HS-5 (cell line): ENCODE data around the gene FAM83E.
A peak's percentile ranks its signal among the peaks of the same experiment; 100 is the strongest.
"Not testable (repeated sequence)": the region's sequence is repeated elsewhere in the genome, so short reads cannot be mapped to it uniquely, and the experiment has no call there.

Source experiments
- DNase-seq: peaks from one replicate; pipeline ENCODE4 v3.0.0-alpha.2; 2012; ENCODE audit warnings: low read depth

FAM83E gene

GRCh38 chr19:48611872-48612271 lies 3.0 kb downstream of the FAM83E start:
- DNase-seq, result no peak

- no peak for DNase-seq
Measured at GRCh38 chr19:48609571-48610108, 5.2 kb downstream of the FAM83E start.

- no peak for DNase-seq
Measured at GRCh38 chr19:48608798-48609263, 6.0 kb downstream of the FAM83E start.

GRCh38 chr19:48607359-48607755 lies 7.5 kb downstream of the FAM83E start:
- DNase-seq, result no peak

GRCh38 chr19:48606463-48607358 lies 8.2 kb downstream of the FAM83E start, which contains the start of gene SPACA4:
SPACA4 (plus strand) TSS chr19:48606742; CDS start chr19:48606979, 237 bp downstream.
- no peak for DNase-seq

- DNase-seq, result no peak
Measured at GRCh38 chr19:48603850-48604249, 11.0 kb downstream of the FAM83E start.

- DNase-seq, result no peak
Measured at GRCh38 chr19:48603449-48603848, 11.4 kb downstream of the FAM83E start.

- no peak for DNase-seq
Measured at GRCh38 chr19:48603001-48603400, 11.9 kb downstream of the FAM83E start.

- no peak for DNase-seq
Measured at GRCh38 chr19:48600679-48601417, 14.0 kb downstream of the FAM83E start.

- no peak for DNase-seq
Measured at GRCh38 chr19:48598996-48599700, 15.7 kb downstream of the FAM83E start.

- no peak for DNase-seq
Measured at GRCh38 chr19:48596679-48597465, 18.0 kb downstream of the FAM83E start.

- DNase-seq, result no peak
Measured at GRCh38 chr19:48596237-48596636, 18.6 kb downstream of the FAM83E start.

- DNase-seq, result no peak
Measured at GRCh38 chr19:48595833-48596232, 19.0 kb downstream of the FAM83E start.

GRCh38 chr19:48595171-48595570 lies 19.7 kb downstream of the FAM83E start:
- DNase-seq, result no peak

- no peak for DNase-seq
Measured at GRCh38 chr19:48591021-48591420, 23.9 kb downstream of the FAM83E start.

- DNase-seq, result peak; percentile 59
Measured at GRCh38 chr19:48588670-48589401, 26.0 kb downstream of the FAM83E start.

- no peak for DNase-seq
Measured at GRCh38 chr19:48587387-48587786, 27.5 kb downstream of the FAM83E start.

GRCh38 chr19:48582168-48582567 lies 32.7 kb downstream of the FAM83E start:
- DNase-seq, result no peak

- DNase-seq, result no peak
Measured at GRCh38 chr19:48578891-48579290, 36.0 kb downstream of the FAM83E start.

- DNase-seq, result not testable (repeated sequence)
Measured at GRCh38 chr19:48577908-48578307, 37.0 kb downstream of the FAM83E start.
